SK-N-SH treated with all-trans-retinoic acid at 6 μM for 48 hours (cell line): ENCODE measurements around the gene PIK3R1.

Source experiments
- TOX ChIP-seq: fragments of 250-450 bp; sonication (Bioruptor Pico); IDR thresholded peaks from 2 replicates; pipeline ENCODE4 v1.8.0; 2021; ENCODE audit warnings: mild to moderate bottlenecking, moderate library complexity, borderline replicate concordance
- ZFP3 ChIP-seq: fragments of 250-450 bp; sonication (Bioruptor Pico); IDR thresholded peaks from 2 replicates; pipeline ENCODE4 v1.5.0; 2020; ENCODE audit warnings: mild to moderate bottlenecking, moderate library complexity
- ZFP30 ChIP-seq: fragments of 450-650 bp; formaldehyde crosslinking; IDR thresholded peaks from 2 replicates; pipeline ENCODE4 v1.5.0; 2022; ENCODE audit warnings: mild to moderate bottlenecking, moderate library complexity

DNA sequence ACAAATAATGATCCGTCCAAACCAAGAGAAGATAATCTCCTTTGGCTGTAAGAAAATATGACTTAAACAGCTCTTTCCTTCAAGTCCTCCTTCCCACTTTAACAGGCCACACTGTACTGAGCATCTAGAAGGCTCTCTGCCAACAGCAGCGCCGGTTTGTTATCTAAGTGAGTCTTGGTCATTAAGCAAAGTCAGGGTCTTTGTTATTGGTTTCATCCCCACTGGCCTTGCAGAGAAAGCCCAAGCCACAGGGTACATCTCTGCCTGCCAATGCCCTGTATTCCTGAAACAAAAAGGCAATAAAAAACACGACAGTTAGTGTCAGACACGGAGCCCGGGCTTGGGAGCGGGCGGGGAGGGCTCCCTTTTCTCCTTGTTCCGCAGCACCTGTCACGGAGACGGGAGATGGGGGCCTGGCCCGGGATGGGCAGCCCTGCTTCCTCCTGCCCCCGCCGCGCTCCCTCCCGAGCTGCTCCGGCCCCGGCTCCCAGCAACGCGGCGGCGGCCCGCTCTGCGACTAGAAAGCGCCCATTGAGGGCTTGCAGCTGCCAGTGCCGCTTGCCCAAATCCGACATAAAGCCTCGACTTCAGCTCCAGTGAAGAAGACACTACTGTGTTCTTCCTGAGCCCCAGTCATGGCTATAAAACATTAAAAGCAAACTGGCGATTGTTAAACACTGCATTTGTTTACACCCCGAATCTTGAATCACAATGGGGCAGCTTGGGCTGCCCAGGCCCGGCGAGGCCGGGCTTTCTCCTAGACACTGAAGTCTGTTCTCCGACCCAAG, 28.1 kb upstream of the PIK3R1 start:
- TF ChIP-seq ZFP3 (CRISPR knock-in tag) (no peak), ZFP30 (CRISPR knock-in tag) (no peak), TOX (CRISPR knock-in tag) (no peak)
